HG03064 (cell line): ENCODE measurements around the gene ISYNA1.
"Not testable (repeated sequence)": the region's sequence is repeated elsewhere in the genome, so short reads cannot be mapped to it uniquely, and the experiment has no call there.

Experiments used
- ATAC-seq: cut with Tn5 transposase; IDR thresholded peaks from one replicate; pipeline ENCODE4 v1.9.1; 2021; ENCODE audit warnings: low read depth; ENCODE audit not compliant: unreplicated experiment

Gene ISYNA1

DNA sequence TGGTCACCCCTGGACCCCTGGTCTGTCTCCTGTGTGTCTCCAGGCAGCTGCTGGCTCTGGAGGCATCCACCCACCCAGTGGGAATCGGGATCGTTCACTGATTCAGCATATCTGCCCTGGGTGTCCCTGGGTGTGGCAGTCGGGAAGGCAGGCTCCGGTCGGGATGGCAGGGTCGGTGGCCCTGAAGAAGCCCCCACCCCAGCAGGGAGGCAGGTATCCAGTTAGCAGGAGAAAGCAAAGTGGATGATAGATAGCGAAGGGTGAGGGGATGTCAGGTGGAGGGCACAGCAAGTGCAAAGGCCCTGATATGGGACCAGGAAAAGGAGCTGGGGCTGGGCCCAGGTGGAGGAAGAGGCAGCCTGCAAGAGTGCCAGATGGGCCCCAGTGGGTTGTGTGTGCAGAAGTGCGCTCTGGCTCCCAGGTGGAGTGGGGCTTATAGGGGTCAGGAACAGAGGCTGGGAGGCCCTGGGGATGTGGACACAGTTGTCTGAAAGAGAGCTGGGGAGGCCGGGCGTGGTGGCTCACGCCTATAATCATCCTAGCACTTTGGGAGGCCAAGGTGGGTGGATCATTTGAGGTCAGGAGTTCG lies 16.5 kb downstream of the ISYNA1 start:
- ATAC-seq, result no peak

DNA sequence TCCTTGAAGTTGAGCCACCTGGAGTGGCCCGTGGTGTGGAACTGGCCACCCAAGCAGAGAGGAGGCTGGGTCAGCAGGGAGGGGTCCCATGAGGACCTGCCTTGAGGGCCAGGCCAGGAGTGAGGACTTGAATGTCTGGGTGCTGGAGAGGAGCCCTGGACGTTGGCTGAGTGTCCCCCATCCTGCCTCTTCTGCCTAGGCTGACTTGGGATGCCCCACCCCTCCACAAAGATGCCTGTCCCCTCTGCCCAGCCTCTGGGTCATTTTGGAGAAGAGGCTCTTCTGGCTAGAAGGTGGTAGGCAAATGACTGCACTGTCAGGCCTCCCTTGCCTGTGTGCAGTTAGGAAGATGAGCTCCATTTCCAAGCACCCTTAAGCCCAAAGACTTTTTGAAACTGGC lies 17.0 kb downstream of the ISYNA1 start:
- no peak for ATAC-seq

DNA sequence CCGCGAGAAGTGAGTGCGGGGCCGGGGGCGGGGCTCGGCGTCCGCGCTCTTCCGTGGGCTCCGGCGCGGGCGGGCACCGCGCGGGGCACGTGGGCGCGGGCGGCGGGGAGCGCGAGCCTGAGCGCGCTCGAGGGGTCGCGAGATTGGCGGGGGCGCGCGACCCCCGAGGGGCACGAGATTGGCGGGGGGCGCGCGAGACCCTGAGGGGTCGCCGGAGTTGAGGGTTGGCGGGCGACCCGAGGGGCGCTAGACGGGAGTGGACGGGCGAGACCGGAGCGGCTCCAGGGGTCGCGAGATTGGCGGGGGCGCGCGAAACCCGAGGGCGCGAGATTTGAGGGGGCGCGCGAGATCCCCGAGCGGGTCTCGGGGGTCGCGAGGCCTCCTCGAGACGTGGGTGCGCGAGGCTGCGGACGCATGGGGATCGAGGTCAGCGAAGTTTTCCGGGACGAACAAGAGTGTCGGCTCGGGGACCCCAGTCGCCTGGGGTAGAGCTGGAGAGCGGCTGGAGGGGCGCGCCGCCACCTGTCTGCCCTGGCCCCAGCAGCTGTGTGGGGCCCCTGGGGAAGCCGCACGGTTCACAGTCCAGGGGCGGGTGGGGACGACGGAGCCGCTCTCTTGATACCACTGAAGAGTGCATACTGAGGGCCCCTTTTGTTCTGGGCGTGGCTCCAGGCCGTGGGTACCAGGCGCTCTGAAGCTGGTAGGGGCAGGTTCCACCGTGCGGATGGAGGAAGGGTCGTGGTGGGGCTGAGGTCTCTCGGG lies 18.1 kb downstream of the ISYNA1 start:
- no peak for ATAC-seq

DNA sequence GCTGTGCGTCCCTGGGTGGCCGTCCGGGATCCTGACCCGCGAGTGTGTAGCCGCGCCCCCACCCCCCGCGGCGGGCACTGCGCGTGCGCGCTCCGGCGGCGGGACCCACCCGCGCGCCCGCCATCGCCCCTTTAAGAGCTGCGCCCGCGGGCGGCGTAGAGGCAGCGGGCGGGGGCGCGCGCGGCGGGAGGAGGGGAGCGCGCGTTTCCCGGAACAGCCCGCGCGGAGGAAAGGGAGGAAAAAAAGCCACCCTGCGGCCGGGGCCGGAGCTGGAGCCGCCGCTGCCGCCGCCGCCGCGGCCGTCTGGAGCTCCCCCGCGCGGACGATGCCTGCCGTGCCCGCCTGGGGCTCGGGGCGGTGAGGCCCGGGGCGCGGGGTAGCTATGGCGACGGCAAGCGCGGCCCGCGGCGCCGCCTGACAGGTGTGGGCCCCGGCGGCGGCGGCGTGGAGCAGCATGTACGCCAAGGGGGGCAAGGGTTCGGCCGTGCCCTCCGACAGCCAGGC lies 18.7 kb downstream of the ISYNA1 start, which contains the start of gene SSBP4:
TSS of gene SSBP4 (plus strand) at position 204 of the 504 bp plus-strand sequence. CDS start at position 455, 251 bp downstream.
- no peak for ATAC-seq

DNA sequence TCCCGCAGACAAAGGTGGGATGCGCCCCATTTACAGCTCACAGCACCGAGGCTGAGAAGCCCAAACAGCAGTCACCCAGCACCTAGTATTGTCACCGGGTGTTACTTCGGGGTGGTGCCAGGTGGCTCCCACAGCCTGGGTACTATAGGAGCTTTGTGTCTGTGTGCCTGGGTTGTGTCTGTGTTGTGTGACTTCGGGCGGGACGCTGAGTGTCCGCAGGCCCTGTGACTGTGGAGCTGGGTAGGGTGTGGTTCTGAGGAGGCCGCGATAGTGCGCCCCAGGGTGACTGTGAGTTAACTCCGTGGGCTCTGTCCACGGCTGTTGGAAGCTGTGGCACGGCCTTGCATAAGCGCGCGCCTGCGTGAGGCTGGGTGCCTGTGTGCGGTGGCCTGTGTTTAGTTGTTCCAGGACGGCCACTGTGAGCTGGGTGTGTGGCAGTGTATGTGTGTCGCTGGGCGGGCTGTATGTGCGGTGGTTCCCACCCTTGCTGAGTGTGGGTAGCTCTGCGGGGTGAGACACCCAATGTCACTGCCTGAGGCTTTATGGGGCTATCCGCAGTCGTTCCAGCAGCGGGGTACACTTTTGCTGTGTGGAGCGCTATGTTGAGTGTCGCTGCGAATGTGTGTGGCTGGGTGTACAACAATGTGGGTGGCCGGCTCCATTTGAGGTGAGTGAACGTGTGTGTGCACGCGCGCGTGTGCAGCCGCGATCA lies 19.3 kb downstream of the ISYNA1 start:
- no peak for ATAC-seq

DNA sequence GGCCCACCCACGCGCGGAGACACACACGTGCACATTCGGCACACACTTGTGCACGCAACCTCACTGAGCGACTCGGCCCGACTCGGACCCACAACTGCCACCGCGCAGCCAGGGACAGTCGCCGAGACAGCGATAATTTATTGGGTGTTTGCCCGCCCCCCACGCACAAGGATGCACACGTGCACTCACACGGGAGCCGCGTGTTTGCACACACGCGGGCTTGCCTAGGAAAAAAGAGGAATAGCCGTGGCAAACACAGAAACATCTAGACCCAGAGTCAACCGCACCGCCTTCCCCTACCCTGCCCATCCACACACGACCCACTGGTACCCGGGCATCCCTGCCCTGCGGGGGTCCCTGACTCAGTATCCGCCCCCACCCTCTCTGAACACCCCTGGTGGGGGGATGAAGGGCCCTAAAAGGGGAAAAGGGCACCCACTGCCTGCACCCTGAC lies 19.9 kb downstream of the ISYNA1 start:
- no peak for ATAC-seq

DNA sequence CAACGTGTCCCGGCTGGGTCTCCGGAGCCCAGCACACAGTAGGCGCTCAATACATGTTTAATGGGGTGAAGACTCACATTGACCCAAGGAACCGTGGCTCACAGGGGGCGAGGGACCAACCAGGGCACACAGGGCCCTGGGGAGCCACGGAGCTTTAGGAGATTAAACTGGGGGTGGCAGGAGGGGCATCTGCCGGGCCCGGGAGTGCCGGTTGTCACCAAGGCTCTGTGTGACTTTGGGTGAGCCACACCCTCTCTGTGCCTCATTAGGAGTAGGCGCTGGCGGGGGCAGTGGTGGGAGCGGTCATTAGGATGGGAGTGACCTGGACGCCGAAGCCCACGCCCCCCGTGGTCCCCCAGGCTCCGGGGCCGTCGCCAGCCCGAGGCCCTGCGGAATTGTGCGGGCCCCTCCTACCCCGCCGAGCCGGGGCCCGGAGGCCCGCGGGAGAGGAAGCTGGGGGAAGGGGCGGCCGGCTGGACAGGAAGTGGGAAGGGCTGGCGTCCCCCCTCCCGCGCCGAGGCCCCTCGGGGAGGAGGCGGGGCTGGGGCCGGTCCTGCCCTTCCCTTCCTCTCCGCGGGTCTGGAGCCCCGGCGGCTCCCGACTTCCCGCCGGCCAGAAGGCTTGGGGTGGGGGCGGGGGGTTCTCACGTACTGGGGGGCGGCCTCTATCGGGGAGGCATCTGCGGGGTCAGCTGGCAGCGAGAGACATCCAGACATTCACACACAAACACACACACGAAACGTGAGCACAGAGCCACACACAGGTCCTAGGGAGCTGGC lies 20.5 kb downstream of the ISYNA1 start:
- ATAC-seq, result no peak

DNA sequence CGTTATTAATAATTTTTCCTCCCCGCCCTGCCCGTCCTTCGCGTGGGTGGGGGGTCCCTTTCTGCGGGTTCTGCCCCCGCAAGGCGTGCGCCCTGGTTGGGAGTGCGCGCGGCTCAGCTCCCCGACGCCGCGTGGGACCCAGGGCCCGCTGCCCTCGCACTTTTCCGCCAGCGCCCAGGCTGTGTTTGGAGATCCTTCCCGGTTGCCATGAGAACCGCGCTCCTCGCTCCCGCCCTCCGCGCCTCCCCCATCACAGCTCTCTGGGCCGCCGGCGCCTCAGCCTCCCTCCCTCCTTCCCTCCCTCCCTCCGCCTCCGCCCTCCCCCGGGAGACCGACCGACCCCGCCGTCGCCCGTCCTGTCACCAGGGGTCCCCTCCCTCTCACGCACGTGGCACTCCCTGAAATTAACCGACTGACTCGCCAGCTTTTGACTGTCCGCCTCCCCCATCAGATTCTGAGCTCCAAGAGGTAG lies 21.1 kb downstream of the ISYNA1 start:
- no peak for ATAC-seq

DNA sequence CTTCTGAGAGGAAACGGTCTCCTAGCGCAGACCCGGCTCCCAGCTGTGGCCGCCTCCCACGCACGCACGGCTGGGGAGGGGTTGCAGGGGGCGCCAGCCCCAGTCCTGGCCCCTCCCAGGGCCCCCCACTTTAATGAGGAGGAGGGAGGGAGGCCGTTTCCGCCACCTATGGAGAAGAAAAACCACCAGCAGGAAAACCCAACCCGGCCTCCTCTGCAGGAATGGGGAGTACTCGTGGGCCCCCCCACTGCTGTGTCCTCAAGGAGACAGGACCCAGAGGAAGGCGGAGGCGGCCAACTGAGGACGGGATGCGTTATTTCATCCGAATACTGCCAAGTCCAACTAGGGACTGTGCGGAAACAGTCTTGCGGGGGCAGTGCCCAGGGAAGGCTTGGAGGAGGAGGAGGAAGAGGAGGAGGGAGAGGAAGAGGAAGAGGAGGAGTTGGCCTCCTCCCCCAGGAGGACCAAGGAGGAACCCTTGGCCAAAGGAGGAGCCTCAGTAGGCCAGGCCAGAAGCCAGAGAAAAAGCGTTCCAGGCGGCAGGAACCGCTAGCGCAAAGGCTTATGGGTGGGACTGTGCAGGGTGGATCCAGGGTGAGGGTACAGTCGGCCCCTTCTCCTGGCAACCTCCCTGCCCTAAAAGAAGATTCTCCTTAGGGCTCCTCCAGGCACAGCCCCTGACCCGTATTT lies 22.6 kb downstream of the ISYNA1 start:
- ATAC-seq, result no peak

DNA sequence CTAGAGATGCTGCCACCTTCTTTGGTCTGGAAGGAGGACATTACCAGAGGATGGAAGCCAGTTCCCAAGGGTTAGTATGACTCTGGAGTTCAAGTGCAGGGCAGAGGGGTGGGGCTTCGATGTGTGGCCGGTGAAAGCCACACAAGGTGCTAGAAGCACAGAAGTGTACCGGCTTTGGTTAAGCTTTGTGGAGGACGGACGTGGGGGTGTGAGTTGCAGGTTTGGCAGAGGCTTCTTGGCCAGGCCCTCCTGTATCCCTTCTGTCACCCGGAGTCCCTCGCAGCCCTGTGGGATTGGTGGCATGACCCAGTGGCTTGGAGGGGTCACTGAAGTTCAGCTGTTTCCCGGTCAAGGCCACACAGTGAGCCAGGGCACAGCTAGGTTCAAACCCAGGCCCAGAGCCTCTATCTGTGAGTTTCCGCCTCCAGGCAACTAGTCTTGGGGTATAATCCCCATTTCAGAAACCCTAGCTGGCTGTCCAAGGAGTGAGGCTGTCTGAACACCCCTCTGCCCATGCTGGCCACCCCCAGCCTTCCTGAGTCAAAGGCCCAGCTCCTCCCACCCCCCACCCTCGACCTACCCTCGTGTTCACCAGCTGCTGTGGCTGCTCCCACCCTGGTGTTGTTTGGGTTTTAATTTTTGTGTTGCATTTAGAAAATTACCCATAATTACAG lies 23.3 kb downstream of the ISYNA1 start:
- no peak for ATAC-seq

DNA sequence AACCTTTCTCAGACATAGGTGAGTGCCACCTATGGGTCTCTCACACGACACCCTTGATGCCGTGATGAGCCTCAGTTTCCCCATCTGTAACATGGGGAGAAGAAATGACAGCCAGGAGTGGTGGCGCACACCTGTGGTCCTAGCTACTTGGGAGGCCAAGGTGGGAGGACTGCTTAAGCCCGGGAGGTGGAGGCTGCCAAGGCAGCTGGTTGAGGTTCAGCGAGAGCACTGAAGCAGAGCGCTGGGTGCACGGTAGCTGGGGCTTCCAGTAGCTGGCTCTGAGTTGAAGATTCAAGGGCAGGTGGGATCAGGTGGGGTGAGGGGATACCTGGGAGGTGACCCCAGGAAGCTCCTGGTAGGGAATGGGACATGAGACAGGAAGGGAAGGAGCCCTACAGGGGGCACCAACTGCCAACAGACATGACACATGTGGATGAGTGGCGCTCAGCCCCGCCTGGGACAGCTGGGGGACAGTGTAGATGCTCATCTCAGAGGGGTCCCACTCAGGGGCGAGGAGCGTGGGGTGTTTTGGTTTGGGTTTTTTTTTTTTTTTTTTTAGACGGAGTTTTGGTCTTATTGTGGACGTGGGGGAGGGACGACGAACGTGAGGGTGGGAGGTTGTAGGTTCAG lies 25.2 kb downstream of the ISYNA1 start:
- no peak for ATAC-seq

DNA sequence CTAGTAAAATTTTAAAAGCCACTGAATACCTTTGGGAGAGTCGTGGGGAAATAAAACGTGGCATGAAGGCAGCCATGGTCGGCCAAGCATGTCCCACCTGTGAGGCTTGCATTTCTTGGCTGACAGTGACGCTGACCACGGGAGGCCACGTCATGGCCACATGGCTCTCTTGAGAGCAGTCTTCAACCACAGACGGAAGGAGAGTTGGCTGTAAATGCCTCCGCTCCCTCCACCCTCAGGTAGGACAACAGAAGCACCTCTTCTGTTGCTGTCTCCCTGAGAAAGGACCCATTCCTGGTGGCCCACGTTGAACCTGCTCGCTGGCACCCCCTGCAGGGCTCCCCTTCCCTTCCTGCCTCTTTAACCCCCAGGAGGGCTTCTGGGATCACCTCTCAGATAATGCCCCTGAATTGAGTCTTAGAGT lies 29.9 kb downstream of the ISYNA1 start:
- no peak for ATAC-seq

DNA sequence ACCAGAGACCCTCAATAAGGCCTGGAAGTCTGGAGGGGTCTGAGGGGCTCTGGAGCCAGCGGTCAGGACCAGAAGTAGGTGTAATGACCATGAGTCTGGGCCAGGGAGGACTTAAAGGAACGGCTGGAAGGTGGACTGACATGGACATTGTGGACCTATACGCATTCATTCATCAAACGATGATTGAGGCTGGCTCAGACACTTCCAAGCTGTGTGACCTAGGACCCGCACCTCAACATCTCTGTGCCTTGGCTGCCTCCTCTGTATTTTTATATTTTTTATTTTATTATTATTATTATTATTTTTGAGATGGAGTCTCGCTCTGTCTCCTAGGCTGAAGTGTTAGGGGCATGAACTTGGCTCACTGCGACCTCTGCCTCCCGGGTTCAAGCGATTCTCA lies 31.2 kb downstream of the ISYNA1 start:
- no peak for ATAC-seq

DNA sequence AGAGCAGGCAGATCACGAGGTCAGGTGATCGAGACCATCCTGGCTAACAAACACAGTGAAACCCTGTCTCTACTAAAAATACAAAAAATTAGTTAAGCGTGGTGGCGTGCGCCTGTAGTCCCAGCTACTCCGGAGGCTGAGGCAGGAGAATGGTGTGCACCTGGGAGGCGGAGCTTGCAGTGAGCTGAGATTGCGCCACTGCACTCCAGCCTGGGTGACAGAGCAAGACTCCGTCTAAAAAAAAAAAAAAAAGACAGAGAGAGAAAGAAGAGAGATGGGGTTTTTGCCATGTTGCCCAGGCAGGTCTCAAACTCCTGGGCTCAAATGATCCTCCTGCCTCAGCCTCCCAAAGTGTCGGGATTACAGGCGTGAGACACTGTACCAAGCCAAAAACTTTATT lies 32.2 kb downstream of the ISYNA1 start:
- ATAC-seq, result not testable (repeated sequence)

DNA sequence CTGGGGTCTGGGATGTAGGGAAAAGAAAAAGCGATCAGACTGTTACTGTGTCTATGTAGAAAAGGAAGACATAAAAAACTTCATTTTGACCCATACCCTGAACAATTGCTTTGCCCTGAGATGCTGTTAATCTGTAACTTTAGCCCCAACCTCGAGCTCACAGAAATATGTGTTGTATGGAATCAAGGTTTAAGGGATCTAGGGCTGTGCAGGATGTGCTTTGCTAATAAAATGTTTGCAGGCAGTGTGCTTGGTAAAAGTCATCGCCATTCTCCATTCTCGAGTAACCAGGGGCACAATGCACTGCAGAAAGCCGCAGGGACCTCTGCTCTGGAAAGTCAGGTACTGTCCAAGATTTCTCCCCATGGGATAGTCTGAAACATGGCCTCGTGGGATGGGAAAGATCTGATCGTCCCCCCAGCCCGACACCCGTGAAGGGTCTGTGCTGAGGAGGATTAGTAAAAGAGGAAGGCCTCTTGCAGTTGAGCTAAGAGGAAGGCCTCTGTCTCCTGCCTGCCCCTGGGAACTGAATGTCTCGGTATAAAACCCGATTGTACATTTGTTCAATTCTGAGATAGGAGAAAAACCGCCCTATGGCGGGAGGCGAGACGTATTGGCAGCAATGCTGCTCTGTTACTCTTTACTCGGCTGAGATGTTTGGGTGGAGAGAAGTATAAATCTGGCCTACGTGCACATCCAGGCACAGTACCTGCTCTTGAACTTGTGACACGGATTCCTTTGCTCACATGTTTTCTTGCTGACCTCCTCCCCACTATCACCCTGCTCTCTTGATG lies 35.3 kb downstream of the ISYNA1 start:
- ATAC-seq, result not testable (repeated sequence)

DNA sequence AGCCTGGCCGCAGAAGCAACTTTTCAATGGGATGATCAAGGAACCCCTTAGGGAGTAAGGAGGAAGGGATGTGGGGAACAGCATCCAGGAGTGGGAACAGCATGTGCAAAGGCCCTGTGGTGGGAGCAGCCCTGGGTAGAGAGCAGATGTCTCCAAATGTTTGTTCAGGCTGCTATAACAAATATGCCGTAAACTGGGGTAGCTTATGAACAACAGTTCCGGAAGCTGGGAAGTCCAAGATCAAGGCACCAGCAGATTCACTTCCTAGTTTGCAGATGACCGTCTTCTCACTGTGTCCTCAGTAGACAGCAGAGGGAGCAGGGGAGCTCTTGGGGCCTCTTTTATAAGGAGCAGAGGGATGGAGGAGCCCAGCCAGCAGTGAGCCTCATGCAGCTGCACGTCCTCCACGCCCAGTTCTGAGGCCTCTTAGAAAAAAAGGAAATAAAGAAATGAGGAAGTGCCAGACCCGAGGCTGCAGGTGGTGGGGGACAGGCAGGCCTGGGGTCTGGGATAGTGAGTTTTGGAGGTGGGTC lies 36.3 kb downstream of the ISYNA1 start:
- no peak for ATAC-seq

DNA sequence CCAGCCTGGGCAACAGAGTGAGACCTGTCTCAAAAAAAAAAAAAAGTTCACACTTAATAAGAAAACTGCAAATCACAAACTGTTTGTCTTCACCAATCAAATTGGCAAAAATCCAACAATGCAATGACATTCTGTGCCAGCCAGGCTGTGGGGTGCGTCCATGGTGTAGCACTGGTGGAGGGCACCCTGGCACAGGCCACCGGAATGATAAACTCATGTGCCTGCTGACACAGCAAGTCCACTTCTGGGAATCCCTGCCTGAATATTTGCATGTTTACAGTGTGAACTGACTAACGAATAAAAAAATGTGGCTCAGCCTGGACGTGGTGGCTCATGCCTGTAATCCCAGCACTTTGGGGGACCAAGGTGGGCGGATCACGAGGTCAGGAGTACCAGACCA lies 38.9 kb downstream of the ISYNA1 start:
- ATAC-seq, result no peak
